ENCODE data around the gene UNC93A.

UNC93A gene

GRCh38 chr6:167295495-167296292 is 4.6 kb downstream of the UNC93A start:
- ATAC-seq (ENCODE audit: low read depth) (no peak), DNase-seq (ENCODE audit: low spot score) (no peak)
- Histone ChIP-seq H3K9me3 (ENCODE audit: severe bottlenecking) (no peaks in the 10 kb centered on the region), H3K4me1 (ENCODE audit: insufficient read depth, poor library complexity, severe bottlenecking) (no peaks in the 10 kb centered on the region), H3K36me3 (ENCODE audit: low read depth) (no peaks in the 10 kb centered on the region), H3K27me3 (ENCODE audit: insufficient read depth, poor library complexity, severe bottlenecking) (peaks cover 10% of the 10 kb centered on the region), H3K27ac (ENCODE audit: poor library complexity, severe bottlenecking) (no peak overlapping the region), H3K4me3 (ENCODE audit: severe bottlenecking) (no peak overlapping the region)
- TF ChIP-seq CTCF (IDR thresholded peaks at IDR 0.05; ENCODE audit: poor library complexity, severe bottlenecking), result no peak

- DNase-seq (ENCODE audit: low spot score), result no peak
- Histone ChIP-seq H3K9me3 (ENCODE audit: severe bottlenecking) (no peaks in the 10 kb centered on the region), H3K4me1 (ENCODE audit: insufficient read depth, poor library complexity, severe bottlenecking) (no peaks in the 10 kb centered on the region), H3K4me3 (ENCODE audit: severe bottlenecking) (no peak overlapping the region), H3K27me3 (ENCODE audit: insufficient read depth, poor library complexity, severe bottlenecking) (peaks cover 10% of the 10 kb centered on the region), H3K36me3 (ENCODE audit: low read depth) (no peaks in the 10 kb centered on the region), H3K27ac (ENCODE audit: poor library complexity, severe bottlenecking) (no peak overlapping the region)
- TF ChIP-seq CTCF (IDR thresholded peaks at IDR 0.05; ENCODE audit: poor library complexity, severe bottlenecking), result no peak
- no peak for ATAC-seq (ENCODE audit: low read depth)
Observed at GRCh38 chr6:167296293-167296690, 5.2 kb downstream of the UNC93A start.

- ATAC-seq (ENCODE audit: low read depth) (no peak), DNase-seq (ENCODE audit: low spot score) (no peak)
- H3K27ac ChIP-seq (ENCODE audit: poor library complexity, severe bottlenecking), result no peak overlapping the region
- H3K4me1 ChIP-seq (ENCODE audit: insufficient read depth, poor library complexity, severe bottlenecking), result no peaks in the 10 kb centered on the region
- no peak for TF ChIP-seq CTCF (IDR thresholded peaks at IDR 0.05; ENCODE audit: poor library complexity, severe bottlenecking)
- H3K27me3 ChIP-seq (ENCODE audit: insufficient read depth, poor library complexity, severe bottlenecking), result peaks cover 10% of the 10 kb centered on the region
- H3K4me3 ChIP-seq (ENCODE audit: severe bottlenecking), result no peak overlapping the region
- no peaks in the 10 kb centered on the region for H3K36me3 ChIP-seq (ENCODE audit: low read depth)
- no peaks in the 10 kb centered on the region for H3K9me3 ChIP-seq (ENCODE audit: severe bottlenecking)
Observed at GRCh38 chr6:167296902-167297301, 5.8 kb downstream of the UNC93A start.

- Histone ChIP-seq H3K27me3 (ENCODE audit: insufficient read depth, poor library complexity, severe bottlenecking) (peaks cover 10% of the 10 kb centered on the region), H3K36me3 (ENCODE audit: low read depth) (no peaks in the 10 kb centered on the region), H3K9me3 (ENCODE audit: severe bottlenecking) (no peaks in the 10 kb centered on the region), H3K27ac (ENCODE audit: poor library complexity, severe bottlenecking) (no peak overlapping the region), H3K4me3 (ENCODE audit: severe bottlenecking) (no peak overlapping the region), H3K4me1 (ENCODE audit: insufficient read depth, poor library complexity, severe bottlenecking) (no peaks in the 10 kb centered on the region)
- ATAC-seq (ENCODE audit: low read depth) (no peak), DNase-seq (ENCODE audit: low spot score) (no peak)
- no peak for TF ChIP-seq CTCF (IDR thresholded peaks at IDR 0.05; ENCODE audit: poor library complexity, severe bottlenecking)
Observed at GRCh38 chr6:167298127-167298526, 7.0 kb downstream of the UNC93A start.

- Histone ChIP-seq H3K27ac (ENCODE audit: poor library complexity, severe bottlenecking) (no peak overlapping the region), H3K4me1 (ENCODE audit: insufficient read depth, poor library complexity, severe bottlenecking) (no peaks in the 10 kb centered on the region), H3K9me3 (ENCODE audit: severe bottlenecking) (no peaks in the 10 kb centered on the region), H3K36me3 (ENCODE audit: low read depth) (no peaks in the 10 kb centered on the region), H3K27me3 (ENCODE audit: insufficient read depth, poor library complexity, severe bottlenecking) (peaks cover 10% of the 10 kb centered on the region), H3K4me3 (ENCODE audit: severe bottlenecking) (no peak overlapping the region)
- DNase-seq (ENCODE audit: low spot score), result no peak
- no peak for TF ChIP-seq CTCF (IDR thresholded peaks at IDR 0.05; ENCODE audit: poor library complexity, severe bottlenecking)
- no peak for ATAC-seq (ENCODE audit: low read depth)
Observed at GRCh38 chr6:167299641-167300308, 8.7 kb downstream of the UNC93A start.

Data from RWPE2 (cell line).